ENCODE measurements around the gene ARL6IP5.

ARL6IP5 gene

GRCh38 chr3:69082361-69082760, 2.4 kb upstream of the ARL6IP5 start:
- no peak overlapping the region for H3K4me3 ChIP-seq (ENCODE audit: low read depth, low read length)
- in situ Hi-C loops (cut with HindIII; ENCODE audit: low pct_ligation_motif_present, low sequenced_read_pairs) = no loop called here
- no peaks in the 10 kb centered on the region for H3K27me3 ChIP-seq (replicated peaks)
- H3K36me3 ChIP-seq (replicated peaks) = no peaks in the 10 kb centered on the region
- TF ChIP-seq CTCF (IDR thresholded peaks at IDR 0.05; ENCODE audit: low read depth, low read length, missing control alignments) = no peak
- DNase-seq = no peak
- peak overlapping the region; percentile 88 for H3K27ac ChIP-seq

GRCh38 chr3:69082805-69083204, 1.9 kb upstream of the ARL6IP5 start:
- TF ChIP-seq CTCF (IDR thresholded peaks at IDR 0.05; ENCODE audit: low read depth, low read length, missing control alignments) = no peak
- no peak overlapping the region for H3K4me3 ChIP-seq (ENCODE audit: low read depth, low read length)
- peak; percentile 85 for DNase-seq
- peak overlapping the region; percentile 88 for H3K27ac ChIP-seq
- no peaks in the 10 kb centered on the region for H3K36me3 ChIP-seq (replicated peaks)
- H3K27me3 ChIP-seq (replicated peaks) = no peaks in the 10 kb centered on the region
- in situ Hi-C loops (cut with HindIII; ENCODE audit: low pct_ligation_motif_present, low sequenced_read_pairs) = no loop called here

GRCh38 chr3:69085168-69085832, 563 bp downstream of the ARL6IP5 start:
- H3K36me3 ChIP-seq (replicated peaks) = no peaks in the 10 kb centered on the region
- in situ Hi-C loops (cut with HindIII; ENCODE audit: low pct_ligation_motif_present, low sequenced_read_pairs) = no loop called here
- peak overlapping the region; percentile 88 for H3K27ac ChIP-seq
- no peak for DNase-seq
- no peak for TF ChIP-seq CTCF (IDR thresholded peaks at IDR 0.05; ENCODE audit: low read depth, low read length, missing control alignments)
- H3K27me3 ChIP-seq (replicated peaks) = no peaks in the 10 kb centered on the region
- H3K4me3 ChIP-seq (ENCODE audit: low read depth, low read length) = peak overlapping the region; percentile 78

DNA sequence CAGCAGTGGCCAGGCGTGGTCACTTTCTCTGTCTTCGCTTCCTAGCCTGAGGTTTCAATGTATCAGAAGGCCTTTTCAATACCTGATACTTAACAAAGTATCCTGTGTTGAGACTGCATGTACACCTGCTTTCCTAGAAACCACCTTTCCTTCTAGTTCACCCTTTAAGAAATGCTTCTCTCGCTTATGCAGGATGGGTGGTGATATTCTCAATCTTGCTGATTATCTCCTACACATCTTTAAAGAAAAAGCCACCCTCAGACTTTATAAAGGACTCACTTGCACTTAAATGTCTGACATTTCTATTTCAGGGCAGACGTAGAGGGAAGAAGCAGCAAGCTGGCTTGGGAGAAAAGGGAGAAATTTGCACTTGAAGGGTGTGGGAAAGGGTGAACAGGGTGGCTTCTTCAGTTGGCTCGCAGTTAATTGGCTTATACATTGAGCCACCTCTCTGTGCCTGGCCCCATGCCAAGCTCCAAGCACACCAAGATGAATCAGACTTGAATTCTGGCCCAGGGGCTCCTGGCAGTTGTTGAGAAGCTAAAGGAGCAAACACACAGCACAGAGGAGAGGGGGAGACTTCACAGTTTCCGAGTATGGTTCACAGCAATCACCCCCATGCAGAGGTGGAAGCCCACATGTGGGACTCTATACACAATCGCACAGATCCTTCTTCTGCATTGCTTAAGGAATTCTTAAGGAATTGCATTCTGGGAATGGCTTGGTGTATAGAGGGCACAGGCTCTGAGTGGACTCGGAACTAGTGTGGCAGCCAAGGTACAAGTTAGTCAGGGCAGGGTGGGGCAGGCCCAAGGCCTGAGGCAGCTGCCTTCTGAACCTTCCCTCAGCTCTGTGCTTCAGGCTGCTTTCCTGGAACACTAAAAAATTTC, 1.3 kb downstream of the ARL6IP5 start:
- in situ Hi-C loops (cut with HindIII; ENCODE audit: low pct_ligation_motif_present, low sequenced_read_pairs) = no loop called here
- TF ChIP-seq CTCF (IDR thresholded peaks at IDR 0.05; ENCODE audit: low read depth, low read length, missing control alignments) = no peak
- H3K4me3 ChIP-seq (ENCODE audit: low read depth, low read length) = peak overlapping the region; percentile 78

DNA sequence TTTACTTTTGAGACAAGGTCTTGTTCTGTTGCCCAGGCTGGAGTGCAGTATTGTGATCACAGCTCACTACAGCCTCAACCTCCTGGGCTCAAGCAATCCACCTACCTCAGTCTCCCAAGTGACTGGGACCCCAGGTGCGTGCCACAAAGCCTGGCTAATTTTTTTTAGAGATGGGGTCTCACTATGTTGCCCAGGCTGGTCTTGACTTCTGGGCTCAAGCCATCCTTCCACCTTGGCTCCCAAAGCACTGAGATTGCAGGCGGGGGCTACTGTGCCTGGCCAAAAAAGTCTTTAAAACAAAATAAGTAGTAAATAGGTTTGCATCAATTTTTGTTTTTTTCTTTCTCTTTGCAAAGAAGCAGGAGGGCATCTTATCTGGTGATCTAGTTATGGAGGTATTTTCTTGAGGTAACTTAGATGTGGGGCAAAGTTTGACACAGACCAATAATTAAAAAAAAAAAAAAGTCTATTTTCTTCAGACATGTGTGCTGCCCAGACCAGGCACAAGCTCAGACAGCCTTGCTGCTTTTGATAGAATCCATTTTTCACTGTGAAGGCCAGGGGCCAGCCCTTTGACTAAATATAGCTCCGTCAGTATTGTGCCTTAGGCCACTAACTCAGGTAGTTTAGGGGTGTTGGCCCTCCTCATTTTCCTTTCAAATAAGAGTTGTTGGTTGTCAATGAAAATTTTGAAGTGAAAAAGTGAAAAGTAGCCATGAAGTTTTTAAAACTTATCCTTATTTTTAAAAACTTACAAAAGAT, 2.5 kb downstream of the ARL6IP5 start:
- DNase-seq = no peak
- Histone ChIP-seq H3K4me3 (ENCODE audit: low read depth, low read length) (no peak overlapping the region), H3K27ac (peak overlapping the region; percentile 88), H3K36me3 (replicated peaks) (no peaks in the 10 kb centered on the region), H3K27me3 (replicated peaks) (no peaks in the 10 kb centered on the region)
- in situ Hi-C loops (cut with HindIII; ENCODE audit: low pct_ligation_motif_present, low sequenced_read_pairs) = no loop called here
- TF ChIP-seq CTCF (IDR thresholded peaks at IDR 0.05; ENCODE audit: low read depth, low read length, missing control alignments) = no peak

More for the DNA sequence above, 1.3 kb downstream of the ARL6IP5 start:
- Histone ChIP-seq H3K36me3 (replicated peaks) (no peaks in the 10 kb centered on the region), H3K27ac (peak overlapping the region; percentile 88), H3K27me3 (replicated peaks) (no peaks in the 10 kb centered on the region)
- peak; percentile 91 for DNase-seq
